ENCODE results near the gene CLCNKA. TPM values are rescaled to one million over a fixed set of nuclear protein-coding genes. Genes with fewer than 3 reads are reported as not detected.

Gene CLCNKA
- total and polyA plus RNA-seq, 2 of the 8 experiments (the other 6 are each of a cell fraction or from before 2014, with no cell fraction given) = 0.95 to 2.0 TPM

DNA sequence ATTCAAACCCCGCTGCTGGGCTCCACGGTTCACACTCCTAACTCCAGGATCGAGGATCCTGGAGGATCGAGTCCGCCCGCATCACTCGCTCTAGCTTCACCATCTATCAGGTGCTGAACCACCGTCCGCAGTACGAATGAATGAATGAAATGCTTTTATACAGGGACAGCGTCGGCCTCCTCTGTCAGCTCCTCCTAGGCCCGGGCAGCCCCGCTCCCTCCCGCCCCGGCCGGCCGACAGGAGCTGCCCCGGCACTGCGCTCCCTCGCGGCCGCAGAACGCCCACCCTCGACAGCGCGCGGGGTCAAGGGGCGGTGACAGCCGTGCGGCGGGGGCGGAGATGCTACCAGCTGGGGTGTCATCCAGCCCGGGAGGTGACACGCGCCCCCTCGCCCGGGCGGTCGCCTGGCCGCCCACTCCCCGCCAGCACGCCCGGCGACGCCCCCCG lies 46.5 kb upstream of the CLCNKA start:
- Histone ChIP-seq H3K79me1 (ENCODE audit: low read depth, low read length) (peaks cover 6% of the 10 kb centered on the region; the same call in 1 of the 2 replicates), H4K20me1 (replicated peaks in 1 of 2; ENCODE audit: control insufficient read depth in 1 of 2, insufficient read depth in 2 of 2, low read length in 2 of 2) (peaks cover 0 to 3% of the 10 kb centered on the region in 2 experiments), H2BK15ac (ENCODE audit: low read length) (no peak overlapping the region), H3K18ac (ENCODE audit: extremely low read depth, low read length) (no peak overlapping the region), H3K9ac (replicated peaks in 1 of 4; ENCODE audit: extremely low read depth in 1 of 4, low read depth in 3 of 4, low read length in 3 of 4) (peak overlapping the region in 3 of 4 experiments; percentile 3 to 81 (median 20); a peak in 4 of 7 replicates), H3K56ac (replicated peaks; ENCODE audit: insufficient read length, low read depth, low read length) (no peak overlapping the region), H2AFZ (ENCODE audit: low read length) (peak overlapping the region; percentile 31; the same call in 1 of the 2 replicates), H4K5ac (ENCODE audit: insufficient read length, low read depth, low read length) (no peak overlapping the region), H2BK120ac (replicated peaks; ENCODE audit: low read depth, low read length) (no peak overlapping the region), H3K27ac (ENCODE audit: low read depth, low read length) (no peak overlapping the region), H2BK20ac (ENCODE audit: low read length) (no peak overlapping the region), H4K91ac (replicated peaks; ENCODE audit: insufficient read length, low read length) (no peak overlapping the region), H3K23me2 (ENCODE audit: low read depth, low read length) (no peaks in the 10 kb centered on the region), H3K4me3 (ENCODE audit: extremely low read depth in 1 of 4, insufficient read depth in 2 of 4, low read depth in 3 of 4, low read length in 4 of 4) (peak overlapping the region; percentile 70 to 87 (median 80)), H3K4me2 (ENCODE audit: insufficient read depth in 1 of 2, low read depth in 2 of 2, low read length in 2 of 2) (peak overlapping the region; percentile 69 to 84), H3K14ac (ENCODE audit: insufficient read length) (peak overlapping the region; percentile 89), H3K9me3 (ENCODE audit: insufficient read depth in 2 of 2, low read depth in 1 of 2, low read length in 1 of 2) (no peaks in the 10 kb centered on the region), H2BK5ac (ENCODE audit: low read depth, low read length) (no peak overlapping the region), H3K27me3 (replicated peaks in 1 of 4; ENCODE audit: control insufficient read depth in 3 of 4, extremely low read depth in 1 of 4, insufficient read depth in 3 of 4, low read length in 3 of 4) (no peaks in the 10 kb centered on the region), H3K23ac (ENCODE audit: insufficient read length) (no peak overlapping the region), H3K79me2 (ENCODE audit: control insufficient read depth in 1 of 2, insufficient read depth in 2 of 2, low read length in 2 of 2) (peaks cover 0 to 12% of the 10 kb centered on the region in 2 experiments; a peak in 2 of 4 replicates), H3K4ac (replicated peaks; ENCODE audit: insufficient read length, low read depth, low read length) (no peak overlapping the region), H4K8ac (ENCODE audit: extremely low read depth, insufficient read depth, low read length) (no peak overlapping the region), H3K36me3 (ENCODE audit: control insufficient read depth in 2 of 4, insufficient read depth in 4 of 4, low read length in 3 of 4) (peaks cover 0 to 4% (median 3%) of the 10 kb centered on the region in 4 experiments; a peak in 2 of 8 replicates), H2AK5ac (ENCODE audit: low read depth, low read length) (no peak overlapping the region), H2BK12ac (ENCODE audit: low read depth, low read length) (no peak overlapping the region), H3K4me1 (replicated peaks in 1 of 4; ENCODE audit: control insufficient read depth in 3 of 4, insufficient read depth in 4 of 4, low read length in 3 of 4) (peaks cover 0 to 4% (median 0%) of the 10 kb centered on the region in 4 experiments; a peak in 1 of 7 replicates)
- CTCF ChIA-PET (ENCODE audit: partially characterized antibody) = interaction anchor here (0.6 to 5.7 kb wide), 13 partner anchors 11 to 183 kb away, joined by 3 to 53 read pairs (median 5); no protein-coding TSS in a partner anchor
- DNase-seq (ENCODE audit: low read depth in 1 of 2, low spot score in 2 of 2) (peak in 1 of 2 experiments; percentile 80), FAIRE-seq (no peak)
- POLR2A ChIA-PET (ENCODE audit: partially characterized antibody) = interaction anchor here (1.0 to 2.5 kb wide), 8 partner anchors 14 to 160 kb away, joined by 3 to 10 read pairs (median 4); partner anchors contain the start of gene SPEN
- peak; percentile 84 to 89; a peak in 2 of 4 replicates for TF ChIP-seq SIN3A (conservative IDR thresholded peaks at IDR 0.05 in 1 of 2, IDR thresholded peaks at IDR 0.05 in 1 of 2; ENCODE audit: low read depth in 1 of 2, low read length in 2 of 2)
- no peak for TF ChIP-seq EZH2 (IDR thresholded peaks at IDR 0.05; ENCODE audit: low read depth, low read length, severe bottlenecking)
- TF ChIP-seq TAF1 (IDR thresholded peaks at IDR 0.05; ENCODE audit: low read depth, low read length) = no peak
- peak in 1 of 2 experiments; percentile 34; a peak in 2 of 4 replicates for TF ChIP-seq RAD21 (IDR thresholded peaks at IDR 0.05 in 1 of 2, conservative IDR thresholded peaks at IDR 0.05 in 1 of 2; ENCODE audit: low read depth in 2 of 2, low read length in 2 of 2)
- TF ChIP-seq EGR1 (IDR thresholded peaks at IDR 0.05; ENCODE audit: borderline replicate concordance, low read depth, low read length) = peak; percentile 80; the same call in 1 of the 2 replicates
- TF ChIP-seq RBBP5 (IDR thresholded peaks at IDR 0.05; ENCODE audit: borderline replicate concordance, low read depth, low read length) = peak; percentile 66; the same call in 1 of the 2 replicates
- TF ChIP-seq, protein P1, sequence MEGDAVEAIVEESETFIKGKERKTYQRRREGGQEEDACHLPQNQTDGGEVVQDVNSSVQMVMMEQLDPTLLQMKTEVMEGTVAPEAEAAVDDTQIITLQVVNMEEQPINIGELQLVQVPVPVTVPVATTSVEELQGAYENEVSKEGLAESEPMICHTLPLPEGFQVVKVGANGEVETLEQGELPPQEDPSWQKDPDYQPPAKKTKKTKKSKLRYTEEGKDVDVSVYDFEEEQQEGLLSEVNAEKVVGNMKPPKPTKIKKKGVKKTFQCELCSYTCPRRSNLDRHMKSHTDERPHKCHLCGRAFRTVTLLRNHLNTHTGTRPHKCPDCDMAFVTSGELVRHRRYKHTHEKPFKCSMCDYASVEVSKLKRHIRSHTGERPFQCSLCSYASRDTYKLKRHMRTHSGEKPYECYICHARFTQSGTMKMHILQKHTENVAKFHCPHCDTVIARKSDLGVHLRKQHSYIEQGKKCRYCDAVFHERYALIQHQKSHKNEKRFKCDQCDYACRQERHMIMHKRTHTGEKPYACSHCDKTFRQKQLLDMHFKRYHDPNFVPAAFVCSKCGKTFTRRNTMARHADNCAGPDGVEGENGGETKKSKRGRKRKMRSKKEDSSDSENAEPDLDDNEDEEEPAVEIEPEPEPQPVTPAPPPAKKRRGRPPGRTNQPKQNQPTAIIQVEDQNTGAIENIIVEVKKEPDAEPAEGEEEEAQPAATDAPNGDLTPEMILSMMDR (IDR thresholded peaks at IDR 0.05; ENCODE audit: control extremely low read depth in 1 of 3, insufficient read depth in 1 of 3, low read depth in 1 of 3, low read length in 3 of 3) = peak; percentile 29 to 43 (median 37)
- WGBS, 2 experiments (ENCODE audit: extremely low coverage in 1 of 2, insufficient coverage in 1 of 2, insufficient read length in 1 of 2, insufficient replicate concordance in 2 of 2, low coverage in 1 of 2, low lambda C conversion rate in 2 of 2, missing lambda C conversion rate in 1 of 2) = 1% methylated on average over 13 of the region's 47 CpGs; no CpG with 5 or more reads in 1 of the 2 experiments
